Muscle layer of duodenum (tissue), 2 donors: ENCODE results near the gene S100A8.
A peak's percentile ranks its signal among the peaks of the same experiment; 100 is the strongest.

Experiments
- H3K27ac ChIP-seq: one replicate; pipeline ENCODE4 v1.7.0; 2013; ENCODE audit warnings: mild to moderate bottlenecking, low read length
- H3K27me3 ChIP-seq: one replicate; pipeline ENCODE4 v1.7.0; 2013; ENCODE audit warnings: low read depth, mild to moderate bottlenecking, control low read depth, low read length
- H3K36me3 ChIP-seq, 2 donors: one replicate each; pipeline ENCODE4 v1.7.0; 2013; ENCODE audit warnings: low read length in 2 of 2, control low read depth in 1 of 2, mild to moderate bottlenecking in 1 of 2; ENCODE audit not compliant: insufficient read depth in 2 of 2, control insufficient read depth in 1 of 2
- H3K4me1 ChIP-seq, 2 donors: one replicate each; pipeline ENCODE4 v1.7.0; 2013; ENCODE audit warnings: low read length in 2 of 2, mild to moderate bottlenecking in 2 of 2, control low read depth in 1 of 2, moderate library complexity in 1 of 2; ENCODE audit not compliant: insufficient read depth in 2 of 2, control insufficient read depth in 1 of 2
- H3K4me3 ChIP-seq, 2 donors: one replicate each; pipeline ENCODE4 v1.7.0; 2013; ENCODE audit warnings: low read length in 2 of 2, low read depth in 1 of 2, mild to moderate bottlenecking in 1 of 2
- H3K9me3 ChIP-seq, 2 donors: one replicate each; pipeline ENCODE4 v1.7.0; 2013; ENCODE audit warnings: low read length in 2 of 2, control low read depth in 1 of 2, mild to moderate bottlenecking in 1 of 2; ENCODE audit not compliant: control insufficient read depth in 1 of 2
- donor health status: healthy.

S100A8 gene

GRCh38 chr1:153390938-153391710, at the start of gene S100A8:
Gene S100A8, minus strand, starts transcription at chr1:153391073. Its CDS starts 538 bp downstream, at chr1:153390535.
- no peaks in the 10 kb centered on the region for H3K4me1 ChIP-seq
- H3K27ac ChIP-seq: no peak within 1 kb of the TSS
- H3K4me3 ChIP-seq: peak within 1 kb of the TSS in 1 of 2 donors; percentile 1

DNA sequence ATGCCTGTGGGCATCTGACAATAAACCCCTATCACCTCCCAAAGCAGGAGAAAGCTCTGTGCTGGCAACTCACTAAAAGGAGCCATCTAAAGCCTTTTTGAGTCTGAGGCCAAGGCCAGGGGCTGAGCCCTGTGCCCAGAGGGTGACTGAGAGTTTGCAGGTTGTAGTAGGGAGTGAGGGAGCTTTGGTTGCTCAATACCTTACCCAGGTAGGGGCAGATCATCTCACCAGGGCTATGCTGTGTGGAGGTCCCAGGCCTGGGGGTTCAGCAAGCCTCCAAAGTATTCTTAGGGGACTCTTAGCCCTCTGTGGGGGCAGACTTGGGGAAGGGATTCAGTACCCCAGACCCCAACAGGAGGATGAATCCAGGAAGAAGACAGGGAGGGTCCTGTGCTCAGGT, 48.4 kb upstream of the S100A8 start:
- Histone ChIP-seq H3K27me3 (no peaks in the 10 kb centered on the region), H3K36me3 (no peaks in the 10 kb centered on the region), H3K4me3 (no peak overlapping the region), H3K9me3 (peaks cover 0 to 5% of the 10 kb centered on the region in 2 donors), H3K27ac (no peak overlapping the region), H3K4me1 (no peaks in the 10 kb centered on the region)

More at GRCh38 chr1:153390938-153391710, at the start of gene S100A8:
- H3K9me3 ChIP-seq: no peaks in the 10 kb centered on the region
- no peaks in the 10 kb centered on the region for H3K36me3 ChIP-seq
- no peaks in the 10 kb centered on the region for H3K27me3 ChIP-seq

DNA sequence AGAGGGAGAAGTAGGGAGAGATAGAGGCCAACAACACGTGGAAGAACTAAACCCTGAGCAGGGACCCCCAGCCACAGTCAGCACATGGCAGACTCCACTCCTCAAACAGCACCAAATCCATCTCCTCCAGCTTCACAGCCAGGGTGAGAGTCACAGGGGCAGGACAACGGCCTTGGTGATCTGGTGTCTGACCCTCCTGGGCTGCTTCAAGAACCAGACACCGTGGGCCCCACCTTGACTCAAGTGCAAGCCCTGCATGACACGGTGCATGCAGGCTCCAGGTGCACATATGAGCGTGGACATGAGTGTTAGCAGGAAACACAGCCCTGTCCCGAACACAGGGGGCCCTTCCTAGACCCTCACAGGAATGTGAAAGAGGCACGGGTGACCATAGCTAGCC, 47.7 kb upstream of the S100A8 start:
- H3K27ac ChIP-seq: no peak overlapping the region
- no peaks in the 10 kb centered on the region for H3K4me1 ChIP-seq
- H3K36me3 ChIP-seq: no peaks in the 10 kb centered on the region
- H3K27me3 ChIP-seq: no peaks in the 10 kb centered on the region
- no peak overlapping the region for H3K4me3 ChIP-seq
- H3K9me3 ChIP-seq: peaks cover 0 to 5% of the 10 kb centered on the region in 2 donors

DNA sequence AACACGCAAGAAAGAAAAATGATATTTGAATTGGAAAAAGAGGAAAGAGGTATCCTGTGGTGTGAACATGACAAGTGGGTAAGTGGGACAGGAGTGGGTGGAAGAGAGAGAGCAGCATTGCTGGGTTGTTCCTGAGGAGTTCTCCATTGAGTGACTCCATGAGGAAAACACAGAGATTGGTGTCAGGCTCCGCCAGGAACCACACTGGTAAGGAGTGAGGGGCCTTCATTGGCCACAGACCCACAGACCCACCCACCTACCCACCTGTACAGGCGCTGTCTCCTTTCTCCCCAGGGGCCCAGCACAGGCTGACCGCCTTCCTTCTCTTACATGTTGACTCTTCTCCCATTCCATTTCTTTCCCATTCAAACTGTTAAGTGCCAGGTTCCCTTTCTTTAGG, 46.4 kb upstream of the S100A8 start:
- H3K36me3 ChIP-seq: no peaks in the 10 kb centered on the region
- H3K9me3 ChIP-seq: no peaks in the 10 kb centered on the region
- H3K4me3 ChIP-seq: no peak overlapping the region
- H3K27me3 ChIP-seq: no peaks in the 10 kb centered on the region
- no peak overlapping the region for H3K27ac ChIP-seq
- no peaks in the 10 kb centered on the region for H3K4me1 ChIP-seq

DNA sequence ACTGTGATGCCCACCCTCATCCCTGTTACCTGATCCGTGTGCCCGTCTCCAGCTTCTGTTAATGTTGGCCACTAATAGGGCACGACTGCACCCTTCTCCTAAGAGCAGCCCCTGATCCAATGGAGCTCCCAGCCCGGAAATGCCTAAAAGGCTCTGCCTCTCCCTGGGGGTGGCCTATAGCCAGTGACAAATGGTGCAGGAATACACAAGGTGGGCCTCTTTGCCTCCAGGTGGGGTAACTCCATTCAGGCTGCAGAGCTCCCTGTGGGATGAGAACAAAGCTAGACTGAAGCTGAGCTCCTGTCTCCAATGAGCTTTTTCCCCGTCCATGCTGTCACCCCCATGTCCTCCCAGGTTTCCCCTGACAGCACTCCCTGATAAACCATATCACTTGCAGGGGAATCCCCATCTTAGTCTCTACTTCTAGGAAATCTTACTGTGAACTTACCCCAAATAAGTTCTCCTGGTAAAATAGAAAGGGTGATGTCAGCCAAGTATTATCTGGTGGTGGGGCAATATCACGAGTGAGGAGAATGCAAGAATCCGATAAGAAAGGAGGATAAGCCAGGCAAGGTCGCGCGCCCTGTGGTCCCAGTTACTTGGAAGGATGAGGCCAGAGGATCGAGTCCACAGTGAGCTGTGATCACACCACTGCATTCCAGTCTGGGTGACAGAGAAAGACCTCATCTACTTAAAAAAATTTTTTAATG, 44.0 kb upstream of the S100A8 start:
- H3K36me3 ChIP-seq: no peaks in the 10 kb centered on the region
- H3K9me3 ChIP-seq: no peaks in the 10 kb centered on the region
- no peak overlapping the region for H3K27ac ChIP-seq
- no peak overlapping the region for H3K4me3 ChIP-seq
- no peaks in the 10 kb centered on the region for H3K27me3 ChIP-seq
- H3K4me1 ChIP-seq: no peaks in the 10 kb centered on the region

- no peak overlapping the region for H3K4me3 ChIP-seq
- no peaks in the 10 kb centered on the region for H3K36me3 ChIP-seq
- no peaks in the 10 kb centered on the region for H3K27me3 ChIP-seq
- no peak overlapping the region for H3K27ac ChIP-seq
- no peaks in the 10 kb centered on the region for H3K9me3 ChIP-seq
- H3K4me1 ChIP-seq: no peaks in the 10 kb centered on the region
Observed at GRCh38 chr1:153432874-153433681, 42.2 kb upstream of the S100A8 start.

DNA sequence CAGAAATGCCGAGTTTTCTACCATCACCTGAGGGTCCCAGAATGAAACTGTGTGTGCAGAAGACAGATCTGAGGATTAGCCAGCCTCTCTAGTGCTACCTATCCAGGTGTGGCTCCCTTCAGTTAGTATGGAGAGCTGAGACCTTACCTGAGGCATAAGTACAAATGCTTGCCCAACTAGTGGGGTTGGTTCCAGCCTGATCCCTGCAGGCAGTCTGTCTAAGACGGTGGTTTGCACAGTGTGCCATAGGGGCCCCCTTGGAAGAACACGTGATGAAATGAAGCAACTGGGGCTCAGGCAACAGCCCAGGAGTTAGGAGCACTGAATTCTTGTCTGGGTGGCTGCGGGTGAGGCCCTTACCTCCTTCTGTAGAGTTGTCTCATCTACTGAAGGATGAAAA, 41.1 kb upstream of the S100A8 start:
- no peaks in the 10 kb centered on the region for H3K4me1 ChIP-seq
- no peaks in the 10 kb centered on the region for H3K36me3 ChIP-seq
- no peaks in the 10 kb centered on the region for H3K27me3 ChIP-seq
- no peaks in the 10 kb centered on the region for H3K9me3 ChIP-seq
- no peak overlapping the region for H3K27ac ChIP-seq
- H3K4me3 ChIP-seq: no peak overlapping the region

GRCh38 chr1:153431427-153431826, 40.6 kb upstream of the S100A8 start:
- Histone ChIP-seq H3K4me3 (no peak overlapping the region), H3K36me3 (no peaks in the 10 kb centered on the region), H3K27ac (no peak overlapping the region), H3K9me3 (no peaks in the 10 kb centered on the region), H3K4me1 (no peaks in the 10 kb centered on the region), H3K27me3 (no peaks in the 10 kb centered on the region)

- no peaks in the 10 kb centered on the region for H3K4me1 ChIP-seq
- H3K27me3 ChIP-seq: no peaks in the 10 kb centered on the region
- no peaks in the 10 kb centered on the region for H3K36me3 ChIP-seq
- no peak overlapping the region for H3K27ac ChIP-seq
- H3K4me3 ChIP-seq: no peak overlapping the region
- H3K9me3 ChIP-seq: no peaks in the 10 kb centered on the region
Observed at GRCh38 chr1:153431002-153431401, 40.1 kb upstream of the S100A8 start.

- H3K36me3 ChIP-seq: no peaks in the 10 kb centered on the region
- no peaks in the 10 kb centered on the region for H3K9me3 ChIP-seq
- no peak overlapping the region for H3K4me3 ChIP-seq
- no peaks in the 10 kb centered on the region for H3K4me1 ChIP-seq
- no peaks in the 10 kb centered on the region for H3K27me3 ChIP-seq
- H3K27ac ChIP-seq: no peak overlapping the region
Observed at GRCh38 chr1:153430561-153430960, 39.7 kb upstream of the S100A8 start.

DNA sequence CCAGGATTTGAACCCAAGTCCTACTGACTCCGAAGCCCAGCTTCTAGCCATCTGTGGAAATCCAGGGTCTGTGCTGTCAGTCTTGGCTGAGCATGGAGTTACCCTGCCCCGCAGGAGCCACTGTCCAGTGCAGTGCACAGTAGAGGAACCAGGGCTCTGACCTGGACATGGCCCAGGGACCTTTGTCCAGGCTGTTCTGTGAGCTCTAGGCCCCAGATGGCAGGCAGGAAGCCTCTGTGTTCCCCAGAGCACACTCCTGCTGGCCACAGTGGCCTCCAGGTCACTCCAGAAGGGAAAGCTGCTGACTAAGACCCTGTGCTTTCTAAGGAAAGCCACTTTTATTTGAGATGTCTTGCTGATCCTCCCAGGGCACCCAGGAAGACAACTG, 39.3 kb upstream of the S100A8 start:
- H3K4me1 ChIP-seq: no peaks in the 10 kb centered on the region
- no peaks in the 10 kb centered on the region for H3K36me3 ChIP-seq
- H3K27ac ChIP-seq: no peak overlapping the region
- no peak overlapping the region for H3K4me3 ChIP-seq
- H3K27me3 ChIP-seq: no peaks in the 10 kb centered on the region
- no peaks in the 10 kb centered on the region for H3K9me3 ChIP-seq
